Measurements from ENCODE around the gene CHCHD3. TPM values are rescaled to one million over a fixed set of nuclear protein-coding genes. Genes with fewer than 3 reads are reported as not detected.

Gene CHCHD3
- total RNA-seq, 6 experiments from 2014 or later: 16.5 to 42.6 (median 21.6) TPM

DNA sequence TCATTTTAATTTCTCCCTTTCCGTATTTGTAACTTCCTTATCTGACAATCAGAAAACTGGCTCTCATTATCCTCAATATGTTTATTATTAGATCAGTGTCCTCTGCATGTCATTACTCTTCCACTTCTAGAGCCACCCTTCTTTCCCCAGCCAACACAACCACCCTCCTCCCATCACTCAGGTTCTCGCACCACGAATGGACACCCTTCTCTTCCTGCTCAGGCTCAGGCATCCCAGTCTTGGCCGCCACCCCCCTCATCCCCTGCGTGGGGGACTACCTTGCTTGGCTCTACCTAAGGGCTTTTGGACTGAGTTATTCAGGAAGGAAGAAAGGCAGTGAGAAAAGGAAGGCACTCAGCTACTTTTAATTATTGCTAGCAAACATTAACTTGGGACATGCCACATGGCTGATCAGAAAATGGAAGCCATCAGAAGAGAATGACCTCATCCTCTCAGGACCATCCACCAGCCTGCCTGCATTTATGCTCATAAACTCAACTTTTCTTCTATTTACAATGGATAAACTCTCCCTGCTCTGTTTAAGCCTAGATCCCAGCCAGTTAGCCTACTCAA is 305.8 kb downstream of the CHCHD3 start:
- TF ChIP-seq, protein P1, sequence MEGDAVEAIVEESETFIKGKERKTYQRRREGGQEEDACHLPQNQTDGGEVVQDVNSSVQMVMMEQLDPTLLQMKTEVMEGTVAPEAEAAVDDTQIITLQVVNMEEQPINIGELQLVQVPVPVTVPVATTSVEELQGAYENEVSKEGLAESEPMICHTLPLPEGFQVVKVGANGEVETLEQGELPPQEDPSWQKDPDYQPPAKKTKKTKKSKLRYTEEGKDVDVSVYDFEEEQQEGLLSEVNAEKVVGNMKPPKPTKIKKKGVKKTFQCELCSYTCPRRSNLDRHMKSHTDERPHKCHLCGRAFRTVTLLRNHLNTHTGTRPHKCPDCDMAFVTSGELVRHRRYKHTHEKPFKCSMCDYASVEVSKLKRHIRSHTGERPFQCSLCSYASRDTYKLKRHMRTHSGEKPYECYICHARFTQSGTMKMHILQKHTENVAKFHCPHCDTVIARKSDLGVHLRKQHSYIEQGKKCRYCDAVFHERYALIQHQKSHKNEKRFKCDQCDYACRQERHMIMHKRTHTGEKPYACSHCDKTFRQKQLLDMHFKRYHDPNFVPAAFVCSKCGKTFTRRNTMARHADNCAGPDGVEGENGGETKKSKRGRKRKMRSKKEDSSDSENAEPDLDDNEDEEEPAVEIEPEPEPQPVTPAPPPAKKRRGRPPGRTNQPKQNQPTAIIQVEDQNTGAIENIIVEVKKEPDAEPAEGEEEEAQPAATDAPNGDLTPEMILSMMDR (IDR thresholded peaks at IDR 0.05): no peak
- TF ChIP-seq POLR2A (IDR thresholded peaks at IDR 0.05): no peak

GRCh38 chr7:132773527-132773956 is 308.3 kb downstream of the CHCHD3 start:
- H3K36me3 ChIP-seq: no peaks in the 10 kb centered on the region
- 72% methylated on average over 5 of the region's 5 CpGs for whole genome bisulfite sequencing (ENCODE audit: insufficient coverage, low coverage, low lambda C conversion rate, missing lambda C conversion rate)
- no peaks in the 10 kb centered on the region for H3K9me3 ChIP-seq
- ATAC-seq: no peak
- H3K4me3 ChIP-seq: no peak overlapping the region
- intact Hi-C loops (cut with DNase I): no loop called here
- TF ChIP-seq, protein P1 (IDR thresholded peaks at IDR 0.05): no peak
- no peak for TF ChIP-seq POLR2A (IDR thresholded peaks at IDR 0.05)
- H3K27me3 ChIP-seq: no peaks in the 10 kb centered on the region
- DNase-seq: no peak
- no peaks in the 10 kb centered on the region for H3K4me1 ChIP-seq
- no peak overlapping the region for H3K27ac ChIP-seq

More for the DNA sequence above, 305.8 kb downstream of the CHCHD3 start:
- intact Hi-C loops (cut with DNase I): no loop called here
- no peak for DNase-seq
- no peak overlapping the region for H3K4me3 ChIP-seq
- no peaks in the 10 kb centered on the region for H3K9me3 ChIP-seq
- ATAC-seq: no peak
- H3K4me1 ChIP-seq: no peaks in the 10 kb centered on the region
- H3K27me3 ChIP-seq: no peaks in the 10 kb centered on the region
- H3K27ac ChIP-seq: no peak overlapping the region
- no peaks in the 10 kb centered on the region for H3K36me3 ChIP-seq
- WGBS (ENCODE audit: insufficient coverage, low coverage, low lambda C conversion rate, missing lambda C conversion rate): 82% methylated on average over 5 of the region's 5 CpGs

DNA sequence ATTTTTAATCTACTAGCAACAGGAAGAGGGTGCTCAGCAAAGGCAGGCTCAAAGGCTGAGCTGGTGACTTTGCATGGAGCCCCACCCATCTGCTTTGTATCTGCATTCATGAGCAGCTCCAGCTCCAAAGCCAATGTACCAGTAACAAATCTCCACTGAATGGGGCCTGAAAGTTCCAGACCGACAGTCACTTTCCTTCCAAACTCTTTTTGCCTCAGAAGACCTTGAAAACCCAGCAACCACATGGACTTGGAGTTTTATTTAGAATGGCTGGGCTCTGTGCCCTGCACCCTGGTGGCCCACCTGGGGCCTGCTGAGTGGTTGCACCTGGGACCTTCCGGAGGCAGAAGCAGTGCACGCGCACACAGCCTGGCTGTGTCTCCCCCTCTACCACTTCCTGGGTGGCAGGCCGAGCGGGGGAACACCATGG is 310.6 kb downstream of the CHCHD3 start:
- intact Hi-C loops (cut with DNase I): no loop called here
- Histone ChIP-seq H3K36me3 (no peaks in the 10 kb centered on the region), H3K27ac (no peak overlapping the region), H3K27me3 (no peaks in the 10 kb centered on the region), H3K4me1 (no peaks in the 10 kb centered on the region), H3K9me3 (no peaks in the 10 kb centered on the region), H3K4me3 (no peak overlapping the region)
- DNase-seq (no peak), ATAC-seq (no peak)
- 76% methylated on average over 3 of the region's 6 CpGs for WGBS (ENCODE audit: insufficient coverage, low coverage, low lambda C conversion rate, missing lambda C conversion rate)
- TF ChIP-seq, protein P1 (IDR thresholded peaks at IDR 0.05): no peak
- TF ChIP-seq POLR2A (IDR thresholded peaks at IDR 0.05): no peak

DNA sequence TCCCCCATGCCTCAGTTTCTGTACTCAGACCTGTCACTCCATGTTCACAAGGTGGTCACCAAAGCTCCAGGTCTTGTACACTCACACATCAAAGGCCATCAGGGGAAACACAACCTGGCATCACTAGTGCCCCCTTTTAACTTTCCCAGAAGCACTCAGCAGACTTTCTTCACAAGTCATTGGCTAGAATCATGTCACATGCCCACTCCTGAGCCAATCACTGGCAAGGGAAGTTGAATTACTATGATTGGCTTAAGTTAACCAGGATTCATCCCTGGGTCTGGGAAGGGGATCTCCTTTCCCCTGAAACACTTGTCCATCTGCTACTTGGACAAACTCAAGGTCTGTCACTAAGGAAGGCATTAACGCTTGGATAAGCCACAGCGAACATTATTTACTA is 311.8 kb downstream of the CHCHD3 start:
- 100% methylated on average over 2 of the region's 2 CpGs for WGBS (ENCODE audit: insufficient coverage, low coverage, low lambda C conversion rate, missing lambda C conversion rate)
- H3K9me3 ChIP-seq: no peaks in the 10 kb centered on the region
- no peaks in the 10 kb centered on the region for H3K36me3 ChIP-seq
- TF ChIP-seq, protein P1 (IDR thresholded peaks at IDR 0.05): no peak
- TF ChIP-seq POLR2A (IDR thresholded peaks at IDR 0.05): no peak
- ATAC-seq (no peak), DNase-seq (no peak)
- H3K4me1 ChIP-seq: no peaks in the 10 kb centered on the region
- intact Hi-C loops (cut with DNase I): no loop called here
- no peaks in the 10 kb centered on the region for H3K27me3 ChIP-seq
- H3K4me3 ChIP-seq: no peak overlapping the region
- no peak overlapping the region for H3K27ac ChIP-seq

All from right lobe of liver (tissue), 6 donors.